GM18508 (cell line): ENCODE measurements around the gene CEP85L.
A peak's percentile ranks its signal among the peaks of the same experiment; 100 is the strongest.

ENCODE experiments used
- ATAC-seq: cut with Tn5 transposase; IDR thresholded peaks from one replicate; pipeline ENCODE4 v1.9.1; 2021; ENCODE audit warnings: moderate number of reproducible peaks; ENCODE audit not compliant: insufficient read depth, unreplicated experiment

Gene CEP85L

GRCh38 chr6:118663993-118664985 lies 12.9 kb upstream of the CEP85L start:
- no peak for ATAC-seq

GRCh38 chr6:118661831-118662230 lies 10.4 kb upstream of the CEP85L start:
- ATAC-seq: no peak

GRCh38 chr6:118660218-118660569 lies 8.8 kb upstream of the CEP85L start:
- ATAC-seq: no peak

- ATAC-seq: no peak
These were observed 8.3 kb upstream of the CEP85L start for GRCh38 chr6:118659513-118660217.

GRCh38 chr6:118656847-118657451 lies 5.6 kb upstream of the CEP85L start:
- ATAC-seq: no peak

GRCh38 chr6:118652051-118652615 lies 742 bp upstream of the CEP85L start:
- ATAC-seq: no peak

- peak; percentile 24 for ATAC-seq
These were observed 659 bp downstream of the CEP85L start for GRCh38 chr6:118650582-118651281.

GRCh38 chr6:118649918-118650581 lies 1.3 kb downstream of the CEP85L start:
- ATAC-seq: peak; percentile 25

- no peak for ATAC-seq
These were observed 2.4 kb downstream of the CEP85L start for GRCh38 chr6:118648866-118649554.

GRCh38 chr6:118646977-118647376 lies 4.4 kb downstream of the CEP85L start:
- ATAC-seq: no peak

GRCh38 chr6:118645395-118645794 lies 6.0 kb downstream of the CEP85L start:
- ATAC-seq: no peak

- ATAC-seq: no peak
These were observed 7.4 kb downstream of the CEP85L start for GRCh38 chr6:118644007-118644406.

- ATAC-seq: no peak
These were observed 10.3 kb downstream of the CEP85L start for GRCh38 chr6:118641042-118641441.

GRCh38 chr6:118639054-118639964 lies 12.1 kb downstream of the CEP85L start:
- ATAC-seq: peak; percentile 68

GRCh38 chr6:118638288-118638687 lies 13.1 kb downstream of the CEP85L start:
- ATAC-seq: no peak

GRCh38 chr6:118635909-118636735 lies 15.3 kb downstream of the CEP85L start:
- ATAC-seq: no peak

- ATAC-seq: no peak
These were observed 19.0 kb downstream of the CEP85L start for GRCh38 chr6:118632359-118632758.
